SKM-1 (cell line): ENCODE results near the gene C9orf153.
A peak's percentile ranks its signal among the peaks of the same experiment; 100 is the strongest.
"Not testable (repeated sequence)": the region's sequence is repeated elsewhere in the genome, so short reads cannot be mapped to it uniquely, and the experiment has no call there.

Experiments
- DNase-seq: peaks from one replicate; lab custom pipeline; 2025; ENCODE audit not compliant: unreplicated experiment; lab: John Stamatoyannopoulos, UW

The C9orf153 gene

GRCh38 chr9:86259557-86259956, at the start of gene C9orf153:
Gene C9orf153, minus strand, starts transcription at chr9:86259657. Its CDS starts 30,054 bp downstream, at chr9:86229603.
- no peak for DNase-seq

GRCh38 chr9:86308687-86309086, 49.2 kb upstream of the C9orf153 start:
- no peak for DNase-seq

- no peak for DNase-seq
These were observed 44.8 kb upstream of the C9orf153 start for GRCh38 chr9:86304236-86304730.

GRCh38 chr9:86303316-86303975, 44.0 kb upstream of the C9orf153 start:
- DNase-seq = no peak

GRCh38 chr9:86301686-86302085, 42.2 kb upstream of the C9orf153 start:
- no peak for DNase-seq

GRCh38 chr9:86300701-86301100, 41.2 kb upstream of the C9orf153 start:
- no peak for DNase-seq

- DNase-seq = no peak
These were observed 39.4 kb upstream of the C9orf153 start for GRCh38 chr9:86298873-86299272.

- DNase-seq = not testable (repeated sequence)
These were observed 30.9 kb upstream of the C9orf153 start for GRCh38 chr9:86290341-86290740.

GRCh38 chr9:86288499-86289198, 29.2 kb upstream of the C9orf153 start:
- no peak for DNase-seq

- no peak for DNase-seq
These were observed 27.6 kb upstream of the C9orf153 start for GRCh38 chr9:86287013-86287412.

- DNase-seq = no peak
These were observed 26.8 kb upstream of the C9orf153 start for GRCh38 chr9:86286278-86286677.

- DNase-seq = no peak
These were observed 25.8 kb upstream of the C9orf153 start for GRCh38 chr9:86285261-86285660.

- no peak for DNase-seq
These were observed 23.6 kb upstream of the C9orf153 start for GRCh38 chr9:86282979-86283535.

- peak; percentile 25 for DNase-seq
These were observed 22.9 kb upstream of the C9orf153 start, which contains the start of gene ISCA1 for GRCh38 chr9:86282077-86282978. Gene ISCA1, minus strand, starts transcription at chr9:86282538. Its CDS starts 80 bp downstream, at chr9:86282458.

- DNase-seq = no peak
These were observed 22.2 kb upstream of the C9orf153 start for GRCh38 chr9:86281593-86282076.

- DNase-seq = no peak
These were observed 21.1 kb upstream of the C9orf153 start for GRCh38 chr9:86280580-86280979.

GRCh38 chr9:86279839-86280238, 20.4 kb upstream of the C9orf153 start:
- no peak for DNase-seq

- no peak for DNase-seq
These were observed 17.6 kb upstream of the C9orf153 start for GRCh38 chr9:86277072-86277471.

- DNase-seq = no peak
These were observed 16.5 kb upstream of the C9orf153 start for GRCh38 chr9:86275962-86276361.

GRCh38 chr9:86274821-86275643, 15.6 kb upstream of the C9orf153 start:
- no peak for DNase-seq
